Liver (tissue), 9 donors: Measurements from ENCODE around the gene ZNRD2. TPM values are rescaled to one million over a fixed set of nuclear protein-coding genes. Genes with fewer than 3 reads are reported as not detected.

ENCODE experiments used
- DNase-seq: peaks from one replicate; pipeline ENCODE4 v3.0.0-alpha.2; 2017; ENCODE audit warnings: low spot score
- H3K27ac ChIP-seq, 2 donors: one replicate each; pipeline ENCODE4 v1.7.0; 2013; ENCODE audit warnings: inconsistent platforms in 2 of 2, low read length in 2 of 2, control low read depth in 1 of 2, low read depth in 1 of 2, mild to moderate bottlenecking in 1 of 2
- H3K27me3 ChIP-seq, 4 donors: one replicate each; pipeline versions ENCODE4 v1.6.1 to v1.7.0; 2013; ENCODE audit warnings: low read length in 3 of 4, inconsistent platforms in 1 of 4, mild to moderate bottlenecking in 1 of 4, moderate library complexity in 1 of 4; ENCODE audit not compliant: control insufficient read depth in 4 of 4, insufficient read depth in 4 of 4
- H3K36me3 ChIP-seq, 4 donors: one replicate each; pipeline versions ENCODE4 v1.6.1 to v1.7.0; 2013; ENCODE audit warnings: low read length in 3 of 4, mild to moderate bottlenecking in 3 of 4, low read depth in 1 of 4, moderate library complexity in 1 of 4; ENCODE audit not compliant: control insufficient read depth in 4 of 4, insufficient read depth in 3 of 4
- H3K4me1 ChIP-seq, 4 donors: one replicate each; pipeline versions ENCODE4 v1.6.1 to v1.7.0; 2013; ENCODE audit warnings: low read length in 3 of 4, mild to moderate bottlenecking in 3 of 4, moderate library complexity in 1 of 4; ENCODE audit not compliant: control insufficient read depth in 4 of 4, insufficient read depth in 4 of 4
- H3K4me3 ChIP-seq, 3 donors: one replicate each; pipeline versions ENCODE4 v1.6.1 to v1.7.0; 2013; ENCODE audit warnings: low read length in 3 of 3, control low read depth in 1 of 3, low read depth in 1 of 3, mild to moderate bottlenecking in 1 of 3
- H3K9ac ChIP-seq, 2 donors: one replicate each; pipeline ENCODE4 v1.7.0; 2013; ENCODE audit warnings: low read length in 2 of 2, mild to moderate bottlenecking in 2 of 2, moderate library complexity in 2 of 2, control low read depth in 1 of 2, low read depth in 1 of 2
- H3K9me3 ChIP-seq, 4 donors: one replicate each; pipeline versions ENCODE4 v1.6.1 to v1.7.0; 2013; ENCODE audit warnings: low read length in 3 of 4; ENCODE audit not compliant: control insufficient read depth in 4 of 4
- ATF3 ChIP-seq: IDR thresholded peaks from 2 replicates; pipeline ENCODE4 v1.6.1; 2016; ENCODE audit warnings: antibody characterized with exemption
- CTCF ChIP-seq: fragments of 150-350 bp; IDR thresholded peaks from 2 replicates; pipeline ENCODE4 v1.5.1; 2017; ENCODE audit warnings: improper control_type of control experiment, low read depth, low read length; ENCODE audit not compliant: missing input control
- EGR1 ChIP-seq, 2 donors: IDR thresholded peaks; 2 replicates each; pipeline ENCODE4 v1.6.1; 2016 to 2018; ENCODE audit warnings: antibody characterized with exemption in 2 of 2, low read depth in 2 of 2
- HNF4G ChIP-seq: IDR thresholded peaks from 2 replicates; pipeline ENCODE4 v1.6.1; 2016; ENCODE audit warnings: antibody characterized with exemption
- JUND ChIP-seq, 2 donors: IDR thresholded peaks; 2 replicates each; pipeline ENCODE4 v1.6.1; 2016; ENCODE audit warnings: antibody characterized with exemption in 2 of 2
- MAX ChIP-seq: IDR thresholded peaks from 2 replicates; pipeline ENCODE4 v1.6.1; 2016; ENCODE audit warnings: antibody characterized with exemption
- NR2F2 ChIP-seq: IDR thresholded peaks from 2 replicates; pipeline ENCODE4 v1.6.1; 2016; ENCODE audit warnings: antibody characterized with exemption
- RAD21 ChIP-seq, 2 donors: IDR thresholded peaks; 2 replicates each; pipeline ENCODE4 v1.6.1; 2016; ENCODE audit warnings: antibody characterized with exemption in 2 of 2, mild to moderate bottlenecking in 2 of 2
- RXRA ChIP-seq, 2 donors: IDR thresholded peaks; 2 replicates each; pipeline ENCODE4 v1.6.1; 2017 to 2018; ENCODE audit warnings: antibody characterized with exemption in 2 of 2, mild to moderate bottlenecking in 1 of 2
- TAF1 ChIP-seq: conservative IDR thresholded peaks from 2 replicates; pipeline ENCODE4 v1.6.1; 2016; ENCODE audit warnings: antibody characterized with exemption, mild to moderate bottlenecking
- YY1 ChIP-seq: IDR thresholded peaks from 2 replicates; pipeline ENCODE4 v1.6.1; 2016; ENCODE audit warnings: antibody characterized with exemption, mild to moderate bottlenecking
- WGBS: extraction: QIAGEN DNeasy Blood & Tissue Kit; methylation state at CpG from one replicate; pipeline ENCODE4 v1.1.7; 2013; 5-methylcytosine and 5-hydroxymethylcytosine counted together
- polyA plus RNA-seq, 2 donors: library from polyadenylated mRNA; stranded (reverse) in 1 of 2; unstranded in 1 of 2; fragments of 200-250 nt in 1 of 2; fragments of >200 nt in 1 of 2; fragmentation: Nextera tagmentation in 1 of 2; extraction: Ambion mirVana in 1 of 2; gene quantifications; one replicate each; pipeline versions ENCODE4 v1.2.1 to v1.2.3, GENCODE V29; 2013 to 2015
- total RNA-seq, 2 donors: library from RNA; depleted of rRNA; stranded (reverse); fragments of >200 nt; gene quantifications; one replicate each; pipeline ENCODE4 v1.2.3, GENCODE V29; 2014
- TF ChIP-seq, protein P1 (sequence below): IDR thresholded peaks from 2 replicates; pipeline ENCODE4 v1.6.1; 2016; ENCODE audit warnings: antibody characterized with exemption, mild to moderate bottlenecking
- donor health status: healthy.
- donor health status: healthy.
- donor health status: healthy.
- donor health status: healthy.
- donor health status: healthy.

ZNRD2 gene
- total and polyA plus RNA-seq, 4 donors: 18.2 to 39.5 (median 28.0) TPM

- H3K9me3 ChIP-seq: no peaks in the 10 kb centered on the region
- 52% methylated on average over 19 of the region's 19 CpGs for WGBS
- DNase-seq: no peak
- peak overlapping the region; percentile 8 to 77 for H3K27ac ChIP-seq
- H3K27me3 ChIP-seq: no peaks in the 10 kb centered on the region
- TF ChIP-seq, protein P1, sequence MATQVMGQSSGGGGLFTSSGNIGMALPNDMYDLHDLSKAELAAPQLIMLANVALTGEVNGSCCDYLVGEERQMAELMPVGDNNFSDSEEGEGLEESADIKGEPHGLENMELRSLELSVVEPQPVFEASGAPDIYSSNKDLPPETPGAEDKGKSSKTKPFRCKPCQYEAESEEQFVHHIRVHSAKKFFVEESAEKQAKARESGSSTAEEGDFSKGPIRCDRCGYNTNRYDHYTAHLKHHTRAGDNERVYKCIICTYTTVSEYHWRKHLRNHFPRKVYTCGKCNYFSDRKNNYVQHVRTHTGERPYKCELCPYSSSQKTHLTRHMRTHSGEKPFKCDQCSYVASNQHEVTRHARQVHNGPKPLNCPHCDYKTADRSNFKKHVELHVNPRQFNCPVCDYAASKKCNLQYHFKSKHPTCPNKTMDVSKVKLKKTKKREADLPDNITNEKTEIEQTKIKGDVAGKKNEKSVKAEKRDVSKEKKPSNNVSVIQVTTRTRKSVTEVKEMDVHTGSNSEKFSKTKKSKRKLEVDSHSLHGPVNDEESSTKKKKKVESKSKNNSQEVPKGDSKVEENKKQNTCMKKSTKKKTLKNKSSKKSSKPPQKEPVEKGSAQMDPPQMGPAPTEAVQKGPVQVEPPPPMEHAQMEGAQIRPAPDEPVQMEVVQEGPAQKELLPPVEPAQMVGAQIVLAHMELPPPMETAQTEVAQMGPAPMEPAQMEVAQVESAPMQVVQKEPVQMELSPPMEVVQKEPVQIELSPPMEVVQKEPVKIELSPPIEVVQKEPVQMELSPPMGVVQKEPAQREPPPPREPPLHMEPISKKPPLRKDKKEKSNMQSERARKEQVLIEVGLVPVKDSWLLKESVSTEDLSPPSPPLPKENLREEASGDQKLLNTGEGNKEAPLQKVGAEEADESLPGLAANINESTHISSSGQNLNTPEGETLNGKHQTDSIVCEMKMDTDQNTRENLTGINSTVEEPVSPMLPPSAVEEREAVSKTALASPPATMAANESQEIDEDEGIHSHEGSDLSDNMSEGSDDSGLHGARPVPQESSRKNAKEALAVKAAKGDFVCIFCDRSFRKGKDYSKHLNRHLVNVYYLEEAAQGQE: no peak
- peak in 1 of 2 donors; percentile 2 for TF ChIP-seq RXRA (IDR thresholded peaks at IDR 0.05)
- peaks cover 0 to under 1% (median 0%) of the 10 kb centered on the region in 4 donors for H3K36me3 ChIP-seq
- no peak overlapping the region for H3K4me3 ChIP-seq
- H3K4me1 ChIP-seq: peaks cover 10 to 39% (median 17%) of the 10 kb centered on the region in 4 donors
- peak overlapping the region in 1 of 2 donors; percentile 62 for H3K9ac ChIP-seq
Measured at GRCh38 chr11:65558930-65559509, 11.3 kb upstream of the ZNRD2 start.

- Histone ChIP-seq H3K4me3 (no peak overlapping the region), H3K27ac (peak overlapping the region in 1 of 2 donors; percentile 77), H3K4me1 (peaks cover 10 to 39% (median 17%) of the 10 kb centered on the region in 4 donors), H3K9me3 (no peaks in the 10 kb centered on the region), H3K9ac (peak overlapping the region in 1 of 2 donors; percentile 19), H3K27me3 (no peaks in the 10 kb centered on the region), H3K36me3 (no peaks in the 10 kb centered on the region)
- TF ChIP-seq MAX (no peak), RAD21 (IDR thresholded peaks at IDR 0.05) (no peak), RXRA (IDR thresholded peaks at IDR 0.05) (no peak), CTCF (no peak), NR2F2 (no peak), EGR1 (IDR thresholded peaks at IDR 0.05; ENCODE audit: low read depth in 2 of 2) (no peak), ATF3 (no peak), HNF4G (no peak), TAF1 (no peak)
- DNase-seq: no peak
- 86% methylated on average over 5 of the region's 5 CpGs for WGBS
Measured at GRCh38 chr11:65559535-65559934, 10.7 kb upstream of the ZNRD2 start.

- H3K4me1 ChIP-seq: peaks cover 10 to 39% (median 16%) of the 10 kb centered on the region in 4 donors
- DNase-seq: no peak
- no peak for TF ChIP-seq CTCF
- TF ChIP-seq, protein P1: no peak
- TF ChIP-seq JUND (IDR thresholded peaks at IDR 0.05): no peak
- TF ChIP-seq HNF4G: no peak
- TF ChIP-seq YY1: no peak
Measured at GRCh38 chr11:65559951-65560537, 10.2 kb upstream of the ZNRD2 start.

More at GRCh38 chr11:65559951-65560537, 10.2 kb upstream of the ZNRD2 start:
- H3K36me3 ChIP-seq: no peaks in the 10 kb centered on the region
- H3K9me3 ChIP-seq: no peaks in the 10 kb centered on the region
- no peak overlapping the region for H3K4me3 ChIP-seq
- H3K27ac ChIP-seq: peak overlapping the region in 1 of 2 donors; percentile 7
- 42% methylated on average over 5 of the region's 5 CpGs for WGBS
- peak overlapping the region in 1 of 2 donors; percentile 19 for H3K9ac ChIP-seq
- no peaks in the 10 kb centered on the region for H3K27me3 ChIP-seq
